Mammary epithelial cell (primary cell): ENCODE measurements around the gene LARP7.

Experiments
- EZH2 ChIP-seq: IDR thresholded peaks from 2 replicates; pipeline ENCODE4 v1.6.1; 2012; ENCODE audit warnings: low read length, inconsistent platforms, borderline replicate concordance
- TF ChIP-seq, protein P1 (sequence below), 2 donors: IDR thresholded peaks in 1 of 2; conservative IDR thresholded peaks in 1 of 2; 2 replicates each; pipeline ENCODE4 v1.5.1; 2011 to 2012; ENCODE audit warnings: inconsistent platforms in 2 of 2, low read length in 2 of 2, mild to moderate bottlenecking in 2 of 2, control low read depth in 1 of 2, low read depth in 1 of 2; ENCODE audit not compliant: insufficient read depth in 1 of 2; ENCODE audit errors: extremely low read depth in 1 of 2

DNA sequence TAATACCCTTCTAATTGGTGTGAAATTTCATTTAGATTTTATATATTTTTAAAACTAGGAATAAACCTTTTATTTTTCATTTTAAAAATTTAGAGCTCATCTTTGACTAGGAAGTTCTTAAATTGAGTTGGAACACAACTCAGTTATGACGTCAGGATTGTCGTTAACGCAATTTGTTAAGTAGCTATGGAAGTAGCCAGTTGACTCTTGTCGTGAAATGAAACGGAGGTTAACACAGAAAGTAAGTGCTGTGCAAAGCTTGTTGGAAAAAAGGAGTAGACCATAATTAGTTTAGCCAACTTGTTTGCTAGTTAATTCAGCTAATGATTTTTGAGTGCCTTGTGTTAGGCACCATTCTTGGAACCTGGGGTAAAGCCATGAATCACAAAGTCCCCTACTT lies 18.3 kb downstream of the LARP7 start:
- TF ChIP-seq, protein P1, sequence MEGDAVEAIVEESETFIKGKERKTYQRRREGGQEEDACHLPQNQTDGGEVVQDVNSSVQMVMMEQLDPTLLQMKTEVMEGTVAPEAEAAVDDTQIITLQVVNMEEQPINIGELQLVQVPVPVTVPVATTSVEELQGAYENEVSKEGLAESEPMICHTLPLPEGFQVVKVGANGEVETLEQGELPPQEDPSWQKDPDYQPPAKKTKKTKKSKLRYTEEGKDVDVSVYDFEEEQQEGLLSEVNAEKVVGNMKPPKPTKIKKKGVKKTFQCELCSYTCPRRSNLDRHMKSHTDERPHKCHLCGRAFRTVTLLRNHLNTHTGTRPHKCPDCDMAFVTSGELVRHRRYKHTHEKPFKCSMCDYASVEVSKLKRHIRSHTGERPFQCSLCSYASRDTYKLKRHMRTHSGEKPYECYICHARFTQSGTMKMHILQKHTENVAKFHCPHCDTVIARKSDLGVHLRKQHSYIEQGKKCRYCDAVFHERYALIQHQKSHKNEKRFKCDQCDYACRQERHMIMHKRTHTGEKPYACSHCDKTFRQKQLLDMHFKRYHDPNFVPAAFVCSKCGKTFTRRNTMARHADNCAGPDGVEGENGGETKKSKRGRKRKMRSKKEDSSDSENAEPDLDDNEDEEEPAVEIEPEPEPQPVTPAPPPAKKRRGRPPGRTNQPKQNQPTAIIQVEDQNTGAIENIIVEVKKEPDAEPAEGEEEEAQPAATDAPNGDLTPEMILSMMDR (conservative IDR thresholded peaks at IDR 0.05 in 1 of 2, IDR thresholded peaks at IDR 0.05 in 1 of 2; ENCODE audit: extremely low read depth in 1 of 2, insufficient read depth in 1 of 2, low read depth in 1 of 2, low read length in 2 of 2): no peak
- no peak for TF ChIP-seq EZH2
